ENCODE measurements around the gene CDH12.

CDH12 gene

DNA sequence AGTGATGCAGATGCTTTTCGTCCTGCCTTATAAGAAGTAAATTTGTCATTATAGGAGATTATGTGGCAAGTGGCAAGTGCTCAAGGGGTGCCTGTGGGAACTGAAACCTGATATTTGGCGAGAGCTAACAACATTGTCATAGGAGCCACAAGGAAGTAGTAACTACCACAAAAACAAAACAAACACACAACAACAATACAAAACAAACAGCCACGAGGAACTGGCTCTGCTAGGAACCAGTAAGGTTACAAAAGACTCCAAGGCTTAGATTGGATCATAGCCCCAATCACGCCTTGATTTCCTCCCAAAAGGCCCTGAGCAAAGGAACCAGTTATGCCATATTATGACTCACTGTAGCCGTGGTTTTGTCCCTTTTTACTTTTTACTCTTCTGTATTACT lies 1045.2 kb downstream of the CDH12 start:
- no peak for DNase-seq

DNA sequence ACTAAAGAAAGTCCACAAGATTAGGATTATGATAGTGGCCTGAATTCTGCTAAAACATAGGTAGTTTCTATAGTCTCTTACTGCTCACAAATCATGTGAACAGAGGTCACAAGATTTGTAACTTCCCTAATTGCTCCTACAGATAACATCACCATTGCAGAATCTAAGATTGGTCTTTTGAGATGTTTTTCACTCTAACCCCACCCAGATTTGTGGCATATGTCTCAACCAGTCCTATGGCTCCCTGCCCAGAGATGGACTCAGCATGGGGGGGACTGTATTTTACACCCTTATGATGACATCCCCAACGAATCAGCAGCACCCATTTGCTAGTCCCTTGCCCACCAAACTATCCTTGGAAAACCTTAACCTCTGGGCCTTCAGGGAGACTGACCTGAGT lies 1046.2 kb downstream of the CDH12 start:
- no peak for DNase-seq

DNA sequence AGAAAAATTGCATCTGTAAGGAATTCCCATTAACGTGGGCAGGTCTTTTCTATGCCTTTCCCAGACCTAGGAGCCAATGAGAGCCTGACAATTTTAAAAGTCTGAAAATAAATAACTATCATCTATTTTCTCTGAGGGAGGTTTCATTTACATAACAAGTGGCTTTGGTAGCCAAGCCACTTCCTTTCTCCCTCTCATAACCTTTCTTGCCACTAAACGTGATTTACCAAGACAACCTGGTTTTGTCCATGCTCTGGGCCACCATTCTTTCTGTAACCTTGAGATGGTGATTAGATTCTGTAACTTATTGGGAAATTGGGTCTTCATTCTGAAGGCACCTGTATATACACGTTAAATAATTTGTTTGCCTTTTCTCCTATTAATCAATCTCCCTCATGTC lies 1046.9 kb downstream of the CDH12 start:
- DNase-seq: no peak

DNA sequence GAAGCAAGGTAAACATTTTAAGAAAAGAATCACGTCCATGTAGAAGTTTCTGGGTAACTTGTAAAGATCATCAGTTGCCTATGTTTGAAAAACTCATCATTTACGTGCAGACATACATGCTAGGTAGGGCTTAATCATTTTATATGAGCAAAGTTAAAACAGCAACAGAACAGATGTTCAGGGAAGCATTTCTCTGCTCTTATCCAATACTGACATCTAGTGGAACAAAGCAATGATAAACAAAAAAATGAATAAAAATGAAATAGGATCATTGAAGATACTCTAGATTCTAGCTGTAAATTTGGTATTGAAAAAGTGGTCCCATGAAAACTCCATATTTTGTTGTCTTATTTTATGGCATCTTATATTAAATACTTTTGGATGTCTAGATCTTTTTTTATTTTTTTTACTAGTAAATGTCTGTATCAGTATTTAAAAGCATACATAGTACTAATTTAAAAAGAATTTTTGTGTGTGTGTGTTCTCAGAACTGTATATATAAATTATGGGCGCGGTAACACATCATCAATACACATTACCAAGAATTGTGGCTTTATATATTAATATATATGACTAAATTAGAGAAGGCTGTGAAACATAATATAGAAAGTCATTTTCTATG lies 1050.2 kb downstream of the CDH12 start:
- peak in 1 of 5 experiments; percentile 2 for DNase-seq

DNA sequence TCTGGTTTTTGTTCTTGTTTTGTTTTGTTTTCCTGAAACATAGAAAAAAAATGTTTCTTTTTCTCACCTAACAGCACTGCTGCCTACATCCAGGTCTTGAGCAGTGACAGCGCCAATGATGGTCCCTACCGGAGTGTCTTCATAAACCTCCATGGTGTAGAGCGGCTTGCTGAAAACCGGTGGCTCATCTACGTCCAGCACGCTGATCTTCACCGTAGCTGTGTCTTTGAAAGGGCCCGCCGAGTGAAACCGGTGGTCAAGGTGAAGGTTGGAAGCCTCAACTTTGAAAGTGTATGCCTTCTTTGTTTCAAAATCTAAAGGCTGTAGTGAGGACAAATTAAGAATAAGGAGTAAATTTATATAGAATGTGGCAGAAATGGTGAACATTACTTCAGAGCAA lies 1051.0 kb downstream of the CDH12 start:
- no peak for DNase-seq

DNA sequence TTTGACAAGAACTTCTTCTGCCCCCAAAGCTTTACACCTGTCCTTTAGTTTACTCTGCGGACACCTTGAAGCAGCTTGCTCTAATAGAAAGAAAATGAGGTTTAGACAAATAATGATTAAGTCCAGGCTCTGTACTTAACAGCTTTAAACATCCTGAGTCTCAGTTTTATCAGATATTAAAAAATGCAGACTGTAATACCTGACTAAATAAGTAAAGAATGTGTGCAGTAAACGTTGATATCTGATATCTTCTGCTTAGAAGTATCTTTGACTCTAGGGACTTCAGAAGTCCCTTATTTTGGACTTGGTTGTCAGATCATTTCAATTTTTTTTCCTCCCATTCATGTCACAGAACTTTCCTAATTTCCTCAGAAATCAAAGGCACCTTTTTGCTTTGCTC lies 1060.4 kb downstream of the CDH12 start:
- DNase-seq: no peak

DNA sequence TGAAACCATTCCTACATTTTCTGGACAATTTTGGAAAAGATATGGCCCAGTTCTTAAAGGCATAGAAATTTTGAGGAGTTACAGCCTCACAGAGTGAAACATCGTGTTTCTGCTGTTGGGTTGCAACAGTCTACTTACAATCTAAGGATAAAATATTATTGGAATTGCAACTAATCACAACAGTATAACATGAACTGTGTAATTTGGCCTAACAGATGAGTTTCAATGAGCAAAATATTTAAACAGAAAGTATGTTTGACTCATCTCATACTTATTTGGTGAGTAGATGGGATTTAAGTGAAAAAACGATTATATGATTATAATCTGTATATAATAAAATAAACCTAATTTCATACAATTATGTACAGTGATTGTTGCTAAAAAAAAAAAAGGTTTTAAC lies 1061.8 kb downstream of the CDH12 start:
- no peak for DNase-seq

DNA sequence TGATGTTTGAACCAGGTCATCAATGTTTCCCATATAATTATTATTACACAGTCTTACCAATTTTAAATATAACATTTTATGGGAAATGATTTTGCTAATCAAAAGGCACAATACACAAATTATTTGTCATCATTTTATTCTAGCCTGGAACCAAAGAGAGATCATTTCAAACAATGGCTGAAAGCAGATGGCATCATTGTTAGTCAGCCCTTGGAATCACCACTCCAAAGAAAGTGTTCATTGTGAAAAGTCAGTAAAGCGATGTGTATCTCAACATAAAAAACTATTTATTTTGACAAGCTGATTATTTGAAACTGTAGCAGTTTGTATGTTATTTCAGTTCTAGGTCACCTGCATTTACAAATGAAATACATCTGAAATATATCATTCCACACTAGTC lies 1068.7 kb downstream of the CDH12 start:
- no peak for DNase-seq

DNA sequence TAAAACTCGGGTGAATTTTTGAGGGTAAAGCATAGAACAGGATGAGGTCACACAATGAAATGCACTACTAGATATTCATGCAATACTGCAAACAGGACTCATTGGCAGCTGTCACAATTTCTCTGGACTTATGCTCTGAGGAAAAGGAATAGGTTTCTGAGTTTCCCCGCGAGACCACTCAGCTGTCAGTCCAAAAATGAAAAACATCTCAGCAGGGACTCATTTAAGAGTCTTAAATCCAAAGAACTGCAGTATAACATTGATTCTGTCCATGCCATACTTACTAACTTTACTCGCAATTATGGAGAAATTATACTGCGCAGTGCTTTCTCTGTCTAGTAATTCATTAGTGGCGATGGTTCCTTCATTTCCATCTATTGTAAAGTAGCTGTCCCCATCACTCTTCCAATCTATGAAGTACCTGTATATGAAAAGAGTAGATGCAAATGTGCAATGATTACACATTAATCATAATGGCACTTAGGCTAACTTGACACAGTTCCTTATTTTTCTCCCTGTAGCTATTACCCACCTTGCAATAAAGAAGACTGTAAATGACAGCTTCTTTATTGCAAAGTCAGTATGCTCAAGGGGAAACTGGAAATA lies 1070.0 kb downstream of the CDH12 start:
- no peak for DNase-seq

DNA sequence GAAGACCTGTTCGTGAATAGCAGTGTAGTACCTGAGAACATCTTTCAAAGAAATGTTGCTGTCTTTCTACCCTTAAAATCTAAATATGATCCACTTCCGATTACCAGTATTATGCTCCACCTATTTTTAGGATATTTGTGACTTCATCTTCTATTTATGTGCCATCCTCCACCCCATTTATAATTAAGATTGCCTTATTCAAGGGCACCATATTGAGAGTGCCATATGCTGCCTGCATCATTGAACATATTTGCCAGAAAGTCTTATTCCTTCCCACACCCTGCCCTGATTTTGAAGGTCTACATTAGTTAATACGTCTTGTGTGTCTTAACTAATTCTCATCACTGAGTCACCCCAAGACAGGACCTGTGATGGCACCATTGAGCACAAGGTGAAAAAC lies 1076.7 kb downstream of the CDH12 start:
- DNase-seq: no peak

DNA sequence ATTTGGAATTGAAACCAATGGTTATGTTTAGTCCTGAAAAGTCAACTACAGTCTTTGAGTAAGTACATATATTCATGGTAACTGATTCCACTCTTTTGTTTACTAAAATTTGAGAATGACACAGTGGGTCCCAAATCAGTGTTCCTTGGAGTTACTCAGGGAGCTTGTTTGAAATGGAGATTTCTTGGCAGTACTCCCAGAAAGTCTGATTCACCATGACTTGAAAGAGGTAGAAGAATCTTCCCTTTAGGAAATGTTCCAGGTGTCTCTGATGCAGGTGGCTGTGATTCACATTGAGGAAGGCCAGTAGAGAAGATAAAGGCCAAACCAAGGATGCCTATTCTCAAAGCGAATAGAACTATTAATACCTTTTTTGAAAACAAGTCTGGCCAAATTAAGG lies 1078.3 kb downstream of the CDH12 start:
- no peak for DNase-seq

DNA sequence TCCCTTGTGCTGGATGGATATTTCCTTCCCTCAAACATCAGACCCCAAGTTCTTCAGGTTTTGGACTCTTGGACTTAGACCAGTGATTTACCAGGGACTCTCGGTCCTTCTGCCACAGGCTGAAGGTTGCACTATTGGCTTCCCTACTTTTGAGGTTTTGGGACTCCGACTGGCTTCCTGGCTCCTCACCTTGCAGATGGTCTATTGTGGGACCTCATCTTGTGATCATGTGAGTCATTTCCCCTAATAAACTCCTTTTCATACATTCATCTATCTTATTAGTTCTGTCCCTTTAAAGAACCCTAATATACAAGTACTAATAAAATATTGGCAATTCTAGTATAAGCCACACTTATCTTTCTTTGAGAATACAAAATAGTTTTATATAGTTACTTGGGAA lies 1078.9 kb downstream of the CDH12 start:
- DNase-seq: no peak

DNA sequence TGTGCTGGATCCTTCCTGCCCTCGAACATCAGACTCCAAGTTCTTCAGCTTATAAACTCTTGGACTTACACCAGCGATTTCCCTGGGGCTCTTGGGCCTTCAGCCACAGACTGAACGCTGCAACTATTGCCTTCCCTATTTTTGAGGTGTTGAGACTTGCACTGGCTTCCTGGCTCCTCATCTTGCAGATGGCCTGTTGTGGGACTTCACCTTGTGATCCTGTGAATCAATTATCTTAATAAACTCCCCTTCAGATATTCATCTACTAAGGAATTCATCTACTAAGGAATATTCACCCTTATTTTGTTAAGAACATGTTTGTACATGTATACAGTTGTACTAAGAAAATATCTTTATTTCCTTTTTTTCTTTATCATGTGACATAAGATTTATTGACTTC lies 1079.7 kb downstream of the CDH12 start:
- DNase-seq: no peak

DNA sequence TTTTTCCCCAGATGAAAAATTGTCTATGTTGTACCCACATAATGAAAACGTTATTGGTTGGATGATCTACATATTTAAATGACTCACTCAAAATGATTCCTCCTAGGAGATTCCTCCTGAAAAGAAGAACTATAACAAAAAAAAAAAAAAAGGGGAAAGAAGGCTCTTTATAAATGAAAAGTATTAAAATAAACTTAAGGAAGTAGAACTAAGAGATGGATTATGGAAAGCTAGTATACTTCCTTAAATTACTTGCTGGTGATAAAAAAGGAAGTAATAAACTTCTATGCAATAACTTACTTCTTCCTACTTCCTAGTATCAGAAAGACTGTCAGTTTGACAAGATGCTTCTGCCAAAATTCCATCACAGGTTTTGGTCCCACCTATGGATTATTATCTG lies 1087.7 kb downstream of the CDH12 start:
- DNase-seq: no peak

DNA sequence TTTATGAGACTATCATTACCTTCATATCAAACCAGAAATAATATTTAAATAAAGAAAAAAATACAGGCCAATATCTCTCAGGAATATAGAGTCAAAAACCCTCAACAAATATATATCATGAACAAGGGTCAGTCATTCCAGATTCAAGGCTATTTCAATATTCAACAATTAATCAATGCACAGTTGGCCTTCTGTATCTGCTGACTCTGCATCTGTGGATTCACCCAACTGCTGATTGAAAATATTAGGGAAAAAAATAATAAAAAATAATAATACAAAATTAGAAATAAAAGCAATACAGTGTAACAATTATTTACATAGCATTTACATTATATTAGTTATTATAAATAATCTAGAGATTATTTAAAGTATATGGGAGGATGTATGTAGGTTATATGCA lies 1114.0 kb downstream of the CDH12 start:
- no peak for DNase-seq

DNA sequence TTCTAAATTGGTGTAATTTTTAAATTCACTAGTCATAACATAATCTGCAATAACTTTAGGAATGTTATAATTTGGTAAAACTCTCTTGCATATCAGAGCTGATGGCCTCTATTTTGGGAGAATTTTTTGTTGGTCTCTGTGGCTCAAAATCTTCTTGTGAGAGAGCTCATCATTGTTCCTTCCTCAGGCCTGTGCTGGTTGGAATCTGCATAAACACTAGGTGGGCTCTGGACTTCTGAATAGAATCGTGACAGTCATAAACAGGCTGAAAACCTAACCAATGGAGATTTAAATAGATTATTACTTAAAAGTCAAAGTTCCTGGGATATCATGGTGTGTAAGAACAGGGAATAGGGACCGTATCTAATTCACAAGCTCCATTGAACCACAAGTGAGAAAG lies 1129.6 kb downstream of the CDH12 start:
- no peak for DNase-seq

DNA sequence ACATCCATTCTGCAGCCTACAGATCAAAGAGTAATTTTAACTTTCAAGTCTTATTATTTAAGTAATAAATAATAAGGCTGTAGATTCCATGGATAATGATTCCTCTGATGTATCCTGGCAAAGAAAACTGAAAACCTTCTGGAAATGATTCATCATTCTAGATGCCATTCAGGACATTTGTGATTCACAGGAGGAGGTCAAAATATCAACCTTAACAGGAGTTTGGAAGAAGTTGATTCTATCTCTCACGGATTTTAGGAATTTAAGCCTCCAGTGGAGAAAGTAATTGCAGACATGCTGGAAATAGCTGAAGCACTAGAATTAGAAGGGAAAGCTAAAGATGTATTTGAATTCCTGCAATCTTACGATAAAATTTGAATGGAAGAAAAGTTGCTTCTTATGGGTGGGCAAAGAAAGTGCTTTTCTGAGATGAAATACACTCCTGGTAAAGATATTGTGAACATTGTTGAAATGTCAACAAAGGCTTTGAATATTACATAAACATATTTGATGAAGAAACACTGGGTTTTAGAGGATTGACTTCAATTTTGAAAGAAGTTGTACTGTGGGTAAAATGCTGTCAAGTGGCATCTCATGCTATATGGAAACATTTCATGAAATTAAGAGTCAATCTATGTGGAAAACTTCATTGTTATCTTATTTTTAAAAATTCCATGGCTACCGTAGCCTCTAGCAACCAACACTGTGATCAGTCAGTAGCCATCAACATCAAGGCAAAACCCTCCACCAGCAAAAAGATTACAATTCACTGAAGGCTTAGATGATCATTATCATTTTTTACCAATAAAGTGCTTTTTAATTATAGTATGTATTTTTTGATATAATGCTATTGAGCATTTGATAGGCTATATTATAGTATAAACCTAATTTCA lies 1141.0 kb downstream of the CDH12 start:
- no peak for DNase-seq

DNA sequence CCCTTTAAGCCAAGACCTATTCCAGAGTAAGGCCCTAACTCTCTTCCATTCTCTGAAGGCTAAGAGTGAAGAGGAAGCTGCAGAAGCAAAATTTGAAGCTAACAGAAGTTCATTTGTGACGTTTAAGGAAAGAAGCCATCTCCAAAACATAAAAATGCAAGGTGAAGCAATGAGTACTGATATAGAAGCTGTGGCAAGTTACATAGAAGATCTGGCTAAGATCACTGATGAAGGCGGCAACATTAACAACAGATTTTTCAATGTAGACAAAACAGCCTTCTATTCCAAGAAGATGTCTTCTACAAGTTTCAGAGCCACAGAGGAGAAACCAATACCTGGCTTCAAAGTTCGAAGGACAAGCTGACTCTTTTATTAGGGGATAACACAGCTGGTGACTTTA lies 1143.4 kb downstream of the CDH12 start:
- DNase-seq: peak in 1 of 5 experiments; percentile 17

DNA sequence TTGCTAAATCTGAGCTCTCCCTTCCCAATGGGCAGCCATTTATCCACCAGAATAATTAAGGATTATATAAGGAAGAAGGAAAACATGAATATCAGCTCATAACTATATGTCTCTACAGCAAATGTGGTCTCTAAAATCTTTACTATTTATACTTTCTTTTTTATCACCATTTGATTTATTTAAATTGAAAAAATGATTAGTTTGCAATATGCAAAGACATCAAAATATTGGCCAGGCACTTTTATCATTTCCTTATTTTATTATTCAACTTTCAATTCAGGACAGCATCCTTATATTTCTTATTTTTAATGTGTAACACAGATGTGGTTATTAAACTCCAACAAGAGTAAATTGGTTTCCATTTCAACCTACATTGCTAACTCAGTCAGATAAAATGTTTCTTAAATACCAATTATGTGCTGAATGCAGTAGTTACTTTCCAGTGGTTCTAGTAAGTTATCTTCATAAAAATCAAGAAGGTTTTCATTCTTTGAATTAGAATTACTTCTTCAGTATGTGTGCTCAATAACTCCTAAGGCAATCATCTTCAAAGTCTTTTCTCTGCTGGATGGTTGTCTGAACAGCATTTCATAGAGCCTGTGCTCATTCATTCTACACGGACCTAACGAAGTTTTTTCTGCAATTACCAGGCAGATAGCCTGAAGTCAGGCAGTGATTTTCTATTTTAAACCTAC lies 1148.0 kb downstream of the CDH12 start:
- no peak for DNase-seq

DNA sequence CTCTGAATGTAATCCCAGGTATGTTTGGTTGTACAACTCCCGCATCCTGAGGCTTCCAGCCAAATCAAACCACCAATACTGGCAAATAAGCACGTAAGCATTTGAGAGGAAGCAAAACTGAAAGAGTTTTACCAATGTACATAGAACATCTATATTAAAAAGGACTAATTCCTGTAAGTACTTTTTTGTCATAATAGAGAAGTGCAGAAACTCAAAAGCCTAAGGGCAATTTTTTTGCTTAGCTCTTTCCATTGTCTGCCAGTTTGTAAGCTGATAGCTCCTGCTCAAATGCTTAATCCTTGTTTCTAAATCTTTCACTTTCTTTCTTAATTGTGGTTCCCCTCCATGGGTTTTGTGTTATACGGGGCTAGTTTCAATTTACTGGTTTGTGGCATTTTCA lies 1151.8 kb downstream of the CDH12 start:
- DNase-seq: no peak

Measured in T-helper 2 cell (primary cell).